ENCODE results near the gene FOXA2.

GRCh38 chr20:22576273-22576672 lies 8.1 kb downstream of the FOXA2 start:
- no peak for TF ChIP-seq CTCF (IDR thresholded peaks at IDR 0.05)
- no peak for TF ChIP-seq POLR2A (IDR thresholded peaks at IDR 0.05; ENCODE audit: low read depth)
- TF ChIP-seq EP300 (IDR thresholded peaks at IDR 0.05): no peak

Measured in esophagus muscularis mucosa (tissue), 4 donors.